ENCODE measurements around the gene ACE. TPM values are rescaled to one million over a fixed set of nuclear protein-coding genes. Genes with fewer than 3 reads are reported as not detected.

ACE gene
- total RNA-seq: 0.89 and 1.0 TPM in 2 replicates

DNA sequence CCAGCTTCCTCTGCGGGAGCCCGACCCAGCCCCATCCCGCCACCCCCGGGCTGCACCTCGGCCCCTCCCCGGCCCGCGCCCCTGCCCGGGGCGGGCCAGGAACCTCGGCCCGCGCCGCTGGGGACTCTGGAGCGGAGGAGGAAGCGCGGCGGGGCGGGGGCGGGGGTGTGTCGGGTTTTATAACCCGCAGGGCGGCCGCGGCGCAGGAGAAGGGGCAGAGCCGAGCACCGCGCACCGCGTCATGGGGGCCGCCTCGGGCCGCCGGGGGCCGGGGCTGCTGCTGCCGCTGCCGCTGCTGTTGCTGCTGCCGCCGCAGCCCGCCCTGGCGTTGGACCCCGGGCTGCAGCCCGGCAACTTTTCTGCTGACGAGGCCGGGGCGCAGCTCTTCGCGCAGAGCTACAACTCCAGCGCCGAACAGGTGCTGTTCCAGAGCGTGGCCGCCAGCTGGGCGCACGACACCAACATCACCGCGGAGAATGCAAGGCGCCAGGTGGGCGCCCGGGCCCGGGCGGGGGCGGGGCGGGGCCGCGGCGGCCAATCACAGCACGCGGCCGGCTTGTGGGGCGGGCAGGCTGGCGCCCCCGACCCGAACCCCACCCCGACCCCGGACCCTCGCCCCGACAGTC is at the start of gene ACE:
Gene ACE, plus strand, starts transcription at position 208 of the 626 bp plus-strand sequence. Its CDS starts 34 bp downstream, at position 242.

GRCh38 chr17:63445954-63446752 is 30.7 kb upstream of the ACE start, which contains the start of gene CYB561:
Gene CYB561 (minus strand): TSS chr17:63446306. CDS start chr17:63437547, 8,759 bp downstream.

DNA sequence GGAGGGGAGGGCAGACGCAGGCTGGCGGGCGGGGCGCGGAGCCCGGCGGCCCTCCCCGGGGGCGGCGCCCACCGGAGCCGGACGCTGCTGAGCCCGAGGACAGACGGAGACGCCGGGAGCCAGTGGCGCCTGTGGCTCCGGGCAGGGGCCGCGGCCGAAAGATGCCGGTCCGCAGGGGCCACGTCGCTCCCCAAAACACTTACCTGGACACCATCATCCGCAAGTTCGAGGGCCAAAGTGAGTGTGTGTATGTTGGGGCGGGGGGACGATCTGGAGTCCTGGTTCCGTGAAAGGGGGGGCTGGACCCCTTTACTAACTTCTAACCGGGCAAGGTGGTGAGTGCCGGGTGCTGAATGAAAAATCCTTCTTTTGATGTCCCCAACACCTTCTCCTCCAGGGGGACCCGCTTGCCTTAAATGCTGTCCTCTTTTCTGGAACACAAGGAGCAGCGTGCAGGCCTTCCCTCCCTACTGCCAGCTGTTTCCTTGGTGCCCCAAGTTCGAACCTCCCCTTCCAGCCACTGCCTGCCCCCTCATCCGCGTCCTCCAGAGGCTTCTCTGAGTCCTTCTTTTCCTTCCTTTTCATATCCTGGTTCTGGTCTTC is 46.5 kb downstream of the ACE start, which contains the start of gene KCNH6:
Gene KCNH6, plus strand, starts transcription at position 106 of the 603 bp plus-strand sequence. Its CDS starts 56 bp downstream, at position 162.

Other genes with a start within 250 kb of the ACE start
- 7.2 and 8.2 TPM in 2 replicates for gene CYB561, start 30.8 kb upstream of the ACE start, total RNA-seq
- gene KCNH6, start 46.3 kb downstream of the ACE start, total RNA-seq: not detected in 2 replicates
- 26.3 and 26.4 TPM in 2 replicates for gene DCAF7, start 73.4 kb downstream of the ACE start, total RNA-seq
- 26.7 and 30.2 TPM in 2 replicates for gene TACO1, start 123.8 kb downstream of the ACE start, total RNA-seq
- gene MAP3K3, start 145.4 kb downstream of the ACE start, total RNA-seq: 21.6 and 21.9 TPM in 2 replicates
- gene LIMD2, start 223.1 kb downstream of the ACE start, total RNA-seq: 24.4 and 31.3 TPM in 2 replicates

Measured in bronchus fibroblast of lung (primary cell).